K562 (cell line): ENCODE results near the gene ANKRD27. TPM values are rescaled to one million over a fixed set of nuclear protein-coding genes. Genes with fewer than 3 reads are reported as not detected.
A peak's percentile ranks its signal among the peaks of the same experiment; 100 is the strongest.

Experiments used
- ASH1L ChIP-seq: fragments of 450-650 bp; IDR thresholded peaks from 2 replicates; pipeline ENCODE4 v1.6.1; 2018; ENCODE audit warnings: borderline replicate concordance, mild to moderate bottlenecking, low read depth; ENCODE audit not compliant: partially characterized antibody
- CC2D1A ChIP-seq: fragments of 450-650 bp; IDR thresholded peaks from 2 replicates; pipeline ENCODE4 v1.6.1; 2017; ENCODE audit warnings: mild to moderate bottlenecking
- CREM ChIP-seq: IDR thresholded peaks from 2 replicates; pipeline ENCODE4 v1.6.1; 2014; ENCODE audit warnings: antibody characterized with exemption, low read depth
- DEAF1 ChIP-seq: fragments of 450-650 bp; formaldehyde crosslinking; IDR thresholded peaks from 2 replicates; pipeline ENCODE4 v1.4.0; 2020; ENCODE audit warnings: mild to moderate bottlenecking, moderate library complexity
- HMG20B ChIP-seq: fragments of 250-450 bp; sonication (Bioruptor Pico); IDR thresholded peaks from 2 replicates; pipeline ENCODE4 v1.5.0; 2021; ENCODE audit warnings: mild to moderate bottlenecking
- IRF2 ChIP-seq: sonication (generic); formaldehyde crosslinking; IDR thresholded peaks from 2 replicates; pipeline ENCODE4 v1.8.1; 2022; ENCODE audit warnings: mild to moderate bottlenecking, missing genetic modification reagents
- PYGO2 ChIP-seq: fragments of 450-650 bp; IDR thresholded peaks from 2 replicates; pipeline ENCODE4 v1.6.1; 2016; ENCODE audit warnings: mild to moderate bottlenecking, missing genetic modification characterization, moderate library complexity, missing compliant biosample characterization
- SAFB2 ChIP-seq: fragments of 200-400 bp; formaldehyde crosslinking; IDR thresholded peaks from 2 replicates; pipeline ENCODE4 v1.6.1; 2018; ENCODE audit warnings: borderline replicate concordance, low read length, low read depth, moderate library complexity; ENCODE audit not compliant: severe bottlenecking
- SMARCA4 ChIP-seq: fragments of 450-650 bp; IDR thresholded peaks from 2 replicates; pipeline ENCODE4 v1.6.1; 2016
- ZBTB40 ChIP-seq, 2 experiments: fragments of 450-650 bp in 1 of 2; sonication (generic) in 1 of 2; formaldehyde crosslinking in 1 of 2; IDR thresholded peaks; 2 replicates each; pipeline versions ENCODE4 v1.7.1 to v1.9.0; 2016 to 2022; ENCODE audit warnings: inconsistent platforms in 1 of 2, mild to moderate bottlenecking in 1 of 2, missing genetic modification reagents in 1 of 2
- ZNF217 ChIP-seq: sonication (generic); formaldehyde crosslinking; IDR thresholded peaks from 2 replicates; pipeline ENCODE4 v1.8.0; 2022; ENCODE audit warnings: mild to moderate bottlenecking, missing genetic modification reagents
- ZNF232 ChIP-seq: sonication (generic); formaldehyde crosslinking; IDR thresholded peaks from 2 replicates; pipeline ENCODE4 v1.8.0; 2022; ENCODE audit warnings: mild to moderate bottlenecking, missing genetic modification reagents
- ZNF311 ChIP-seq: fragments of 250-450 bp; sonication (Bioruptor Pico); IDR thresholded peaks from 2 replicates; pipeline ENCODE4 v1.4.0; 2020; ENCODE audit warnings: mild to moderate bottlenecking, moderate library complexity
- ZNF668 ChIP-seq: fragments of 250-450 bp; sonication (Bioruptor Pico); IDR thresholded peaks from 2 replicates; pipeline ENCODE4 v1.8.0; 2022; ENCODE audit warnings: mild to moderate bottlenecking, inconsistent platforms
- ZZZ3 ChIP-seq: fragments of 450-650 bp; IDR thresholded peaks from 2 replicates; pipeline ENCODE4 v1.6.1; 2016; ENCODE audit warnings: antibody characterized with exemption, mild to moderate bottlenecking, moderate library complexity
- polyA plus RNA-seq, 8 experiments: library from polyadenylated mRNA; depleted of rRNA in 4 of 8; stranded (reverse) in 5 of 8; unstranded in 3 of 8; fragments of >200 nt; fragmentation: Nextera tagmentation in 2 of 8; fragmentation: Illumina TruSeq in 1 of 8; extraction: Ambion mirVana in 2 of 8; extraction: Trizol in 1 of 8; gene quantifications; 2 replicates each; pipeline versions ENCODE4 v1.2.1 to v1.2.3, GENCODE V29; 2011 to 2014; ENCODE audit warnings: inconsistent platforms in 1 of 8, missing spikeins in 1 of 8
- total RNA-seq, 7 experiments: library from RNA; depleted of rRNA in 6 of 7; stranded (reverse); fragments of >200 nt in 6 of 7; fragmentation: Illumina TruSeq in 2 of 7; extraction: Trizol in 2 of 7; gene quantifications; 2 replicates each; pipeline versions ENCODE4 v1.2.1 to v1.2.3, GENCODE V29; 2011 to 2021; ENCODE audit warnings: low replicate concordance in 1 of 7
- TF ChIP-seq, protein P1 (sequence below): sonication (generic); IDR thresholded peaks from 2 replicates; pipeline ENCODE4 v1.6.1; 2016

Gene ANKRD27
- total and polyA plus RNA-seq, 9 of the 15 experiments (the other 6 are each of a cell fraction or from before 2014, with no cell fraction given): 5.3 to 71.3 (median 54.2) TPM

DNA sequence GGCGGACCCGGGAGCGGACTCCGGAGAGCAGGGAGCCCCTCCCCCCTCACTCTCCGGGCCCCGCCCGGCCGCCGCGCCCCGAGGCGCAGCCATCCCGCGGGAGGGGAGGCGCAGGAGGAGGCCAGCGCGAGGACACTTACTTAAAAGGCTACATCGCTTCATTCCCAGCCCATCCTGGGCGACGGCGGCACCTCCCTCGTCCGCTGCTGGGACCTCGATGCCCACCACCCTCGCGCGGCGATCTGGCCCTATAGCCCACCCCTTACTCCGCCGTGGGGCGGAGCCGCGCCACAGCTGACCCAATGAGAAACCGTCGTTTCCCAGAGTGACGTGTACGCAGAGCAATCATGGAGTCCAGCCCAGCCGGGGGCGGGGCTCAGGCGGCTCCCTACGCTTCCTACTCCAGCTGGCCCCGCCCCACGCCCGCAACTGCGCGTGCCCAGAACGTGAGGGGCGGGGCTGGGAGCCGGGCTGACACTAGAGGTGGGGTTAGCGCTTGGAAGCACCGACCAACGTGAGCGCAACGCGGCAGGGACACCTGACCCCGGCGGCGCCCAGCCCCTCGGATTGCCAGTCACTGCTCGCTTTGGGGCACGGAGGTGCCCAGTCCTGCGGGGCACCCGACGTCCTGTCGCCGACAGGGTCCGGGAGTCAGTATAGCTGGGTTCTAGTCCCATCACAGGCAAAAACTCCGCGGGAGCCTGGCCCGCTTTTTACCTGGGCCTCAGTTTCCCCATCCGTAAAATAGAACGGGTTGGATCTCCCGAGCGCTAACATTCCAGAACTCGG is at the start of gene ANKRD27 (continued):
- TF ChIP-seq ZBTB40 (IDR thresholded peaks at IDR 0.05) (no peak), ZBTB40 (CRISPR knock-in tag; IDR thresholded peaks at IDR 0.05) (no peak), ZNF311 (CRISPR knock-in tag) (no peak), DEAF1 (CRISPR knock-in tag) (no peak), HMG20B (CRISPR knock-in tag) (no peak), ZZZ3 (no peak), IRF2 (CRISPR knock-in tag) (no peak), ZNF217 (no peak), SAFB2 (no peak), ASH1L (peak; percentile 88), PYGO2 (tag) (no peak), CC2D1A (peak; percentile 91), SMARCA4 (no peak), CREM (peak; percentile 61), ZNF668 (no peak), ZNF232 (CRISPR knock-in tag) (no peak)
- TF ChIP-seq, protein P1, sequence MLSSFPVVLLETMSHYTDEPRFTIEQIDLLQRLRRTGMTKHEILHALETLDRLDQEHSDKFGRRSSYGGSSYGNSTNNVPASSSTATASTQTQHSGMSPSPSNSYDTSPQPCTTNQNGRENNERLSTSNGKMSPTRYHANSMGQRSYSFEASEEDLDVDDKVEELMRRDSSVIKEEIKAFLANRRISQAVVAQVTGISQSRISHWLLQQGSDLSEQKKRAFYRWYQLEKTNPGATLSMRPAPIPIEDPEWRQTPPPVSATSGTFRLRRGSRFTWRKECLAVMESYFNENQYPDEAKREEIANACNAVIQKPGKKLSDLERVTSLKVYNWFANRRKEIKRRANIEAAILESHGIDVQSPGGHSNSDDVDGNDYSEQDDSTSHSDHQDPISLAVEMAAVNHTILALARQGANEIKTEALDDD: no peak
